Measurements from ENCODE around the gene GAS2L3.
A peak's percentile ranks its signal among the peaks of the same experiment; 100 is the strongest.
"Not testable (repeated sequence)": the region's sequence is repeated elsewhere in the genome, so short reads cannot be mapped to it uniquely, and the experiment has no call there.

GAS2L3 gene

DNA sequence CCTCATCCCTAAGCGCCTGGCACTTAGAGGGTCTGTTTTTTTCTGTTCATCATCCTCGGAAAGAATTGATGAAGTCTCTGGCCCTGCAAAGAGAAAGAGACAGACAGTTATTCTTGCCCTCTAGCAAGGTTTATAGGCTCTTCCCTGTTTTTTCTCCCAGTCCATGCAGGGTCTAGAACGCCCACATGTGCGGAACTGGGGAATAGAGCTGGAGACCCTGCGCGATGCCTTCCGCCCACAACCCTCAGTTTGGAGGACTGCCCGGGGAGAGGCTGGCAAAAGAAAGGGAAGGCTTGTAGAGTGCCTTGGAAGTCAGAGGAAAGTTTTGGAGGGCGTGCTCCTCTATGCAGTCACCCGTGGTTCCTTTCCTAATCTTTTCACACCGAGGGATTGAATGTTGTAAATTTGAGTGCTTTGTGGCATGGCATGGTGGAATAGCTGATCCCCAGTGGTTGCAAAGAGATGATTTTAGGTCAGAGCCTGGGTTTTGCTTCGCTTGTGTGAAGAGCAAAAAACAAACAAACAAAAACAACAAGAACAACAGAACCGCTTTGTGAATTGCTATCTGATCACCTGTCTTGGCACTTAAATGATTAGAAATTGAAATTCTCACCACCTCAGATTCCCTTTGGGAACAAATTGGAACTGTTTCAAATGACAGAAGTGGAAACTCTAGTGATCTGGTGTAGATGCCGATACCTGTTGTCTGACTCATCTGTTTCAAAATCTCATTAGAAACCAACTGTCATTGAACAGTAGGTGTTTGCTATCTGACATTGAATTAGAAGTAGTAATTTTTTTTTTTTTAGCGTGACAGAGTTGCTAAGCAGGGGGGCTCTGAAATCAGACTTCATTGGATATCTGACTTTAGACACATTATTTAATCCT is 947 bp downstream of the GAS2L3 start:
- H3K27me3 ChIP-seq (ENCODE audit: control insufficient read depth, insufficient read depth, low read length) = peaks cover 24% of the 10 kb centered on the region
- H3K27ac ChIP-seq (ENCODE audit: low read depth, low read length) = no peak overlapping the region
- H3K4me3 ChIP-seq (ENCODE audit: low read depth, low read length) = peak overlapping the region; percentile 87
- H3K36me3 ChIP-seq (ENCODE audit: control insufficient read depth, insufficient read depth, low read length) = no peaks in the 10 kb centered on the region
- no peak overlapping the region for H3K9ac ChIP-seq (ENCODE audit: low read depth, low read length)
- H3K4me1 ChIP-seq (ENCODE audit: control insufficient read depth, insufficient read depth, low read length) = peaks cover 14% of the 10 kb centered on the region
- H3K9me3 ChIP-seq (ENCODE audit: control insufficient read depth, insufficient read depth, low read length) = no peaks in the 10 kb centered on the region

DNA sequence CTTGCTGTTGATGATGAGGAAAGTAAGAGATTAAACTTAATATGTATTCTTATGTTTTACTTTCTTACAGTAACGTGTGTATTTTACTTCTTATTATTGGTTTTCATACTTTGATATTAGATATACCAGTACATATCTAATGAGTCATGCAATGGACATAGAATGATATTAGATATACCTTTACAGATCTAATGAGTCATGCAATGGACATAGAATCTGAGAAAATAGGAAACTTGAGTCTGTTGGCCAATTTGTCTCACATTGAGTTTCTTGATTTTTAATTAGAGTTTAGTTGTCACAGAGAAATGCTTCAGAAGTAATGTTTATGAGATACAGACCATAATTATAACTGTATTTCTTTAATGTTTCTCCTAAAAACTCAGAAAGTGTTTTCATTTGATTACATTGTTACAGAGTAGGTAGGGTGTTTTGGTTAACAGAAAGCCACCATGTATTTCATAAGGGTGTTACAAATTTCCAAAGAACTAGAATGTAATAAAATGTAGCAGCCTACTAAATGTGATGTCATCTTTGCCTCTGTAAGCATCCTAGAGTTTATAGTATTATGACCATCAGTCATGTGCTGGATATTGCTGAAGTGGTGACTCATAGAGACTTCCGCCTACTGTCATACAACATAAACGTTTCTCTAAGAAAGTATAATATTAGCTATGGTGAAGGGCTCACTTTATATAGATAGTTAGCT is 3.0 kb downstream of the GAS2L3 start:
- Histone ChIP-seq H3K9ac (ENCODE audit: low read depth, low read length) (no peak overlapping the region), H3K27me3 (ENCODE audit: control insufficient read depth, insufficient read depth, low read length) (peaks cover 24% of the 10 kb centered on the region), H3K4me3 (ENCODE audit: low read depth, low read length) (no peak overlapping the region), H3K36me3 (ENCODE audit: control insufficient read depth, insufficient read depth, low read length) (no peaks in the 10 kb centered on the region), H3K9me3 (ENCODE audit: control insufficient read depth, insufficient read depth, low read length) (no peaks in the 10 kb centered on the region), H3K27ac (ENCODE audit: low read depth, low read length) (no peak overlapping the region), H3K4me1 (ENCODE audit: control insufficient read depth, insufficient read depth, low read length) (peaks cover 14% of the 10 kb centered on the region)

- H3K4me1 ChIP-seq (ENCODE audit: control insufficient read depth, insufficient read depth, low read length) = peaks cover 9% of the 10 kb centered on the region; the same call in 1 of the 2 replicates
- no peak overlapping the region for H3K27ac ChIP-seq (ENCODE audit: low read depth, low read length)
- peaks cover 9% of the 10 kb centered on the region; the same call in 1 of the 2 replicates for H3K27me3 ChIP-seq (ENCODE audit: control insufficient read depth, insufficient read depth, low read length)
- H3K9me3 ChIP-seq (ENCODE audit: control insufficient read depth, insufficient read depth, low read length) = peaks cover 4% of the 10 kb centered on the region; the same call in 1 of the 2 replicates
- H3K36me3 ChIP-seq (ENCODE audit: control insufficient read depth, insufficient read depth, low read length) = no peaks in the 10 kb centered on the region
- no peak overlapping the region for H3K9ac ChIP-seq (ENCODE audit: low read depth, low read length)
- no peak overlapping the region for H3K4me3 ChIP-seq (ENCODE audit: low read depth, low read length)
Measured at GRCh38 chr12:100578923-100579322, 5.4 kb downstream of the GAS2L3 start.

DNA sequence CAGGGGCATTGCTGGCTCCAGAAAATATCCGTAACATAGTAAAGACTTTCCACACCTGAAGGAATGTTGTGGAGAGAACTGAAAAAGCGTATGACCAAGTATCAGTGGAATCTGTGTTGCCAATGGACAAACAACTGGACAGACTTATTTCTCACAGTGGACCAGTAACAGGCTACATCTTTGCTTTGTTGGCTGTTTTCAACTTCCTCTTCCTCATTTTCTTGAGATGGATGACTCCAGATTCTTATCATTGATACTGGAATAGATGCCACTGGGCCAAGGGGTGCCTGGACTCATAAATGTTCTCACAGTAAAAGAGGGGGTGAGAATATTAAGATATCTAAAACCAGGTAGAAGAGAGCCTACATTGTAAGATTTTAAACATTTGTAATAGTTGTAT is 6.4 kb downstream of the GAS2L3 start:
- H3K4me3 ChIP-seq (ENCODE audit: low read depth, low read length) = no peak overlapping the region
- H3K27ac ChIP-seq (ENCODE audit: low read depth, low read length) = no peak overlapping the region
- H3K9ac ChIP-seq (ENCODE audit: low read depth, low read length) = no peak overlapping the region
- H3K4me1 ChIP-seq (ENCODE audit: control insufficient read depth, insufficient read depth, low read length) = 0 out of 2 replicates have a peak, but pooled peaks cover 3% of the 10 kb centered on the region
- no peaks in the 10 kb centered on the region for H3K36me3 ChIP-seq (ENCODE audit: control insufficient read depth, insufficient read depth, low read length)
- H3K9me3 ChIP-seq (ENCODE audit: control insufficient read depth, insufficient read depth, low read length) = peaks cover 4% of the 10 kb centered on the region; the same call in 1 of the 2 replicates
- 0 out of 2 replicates have a peak, but pooled peaks cover 2% of the 10 kb centered on the region for H3K27me3 ChIP-seq (ENCODE audit: control insufficient read depth, insufficient read depth, low read length)

DNA sequence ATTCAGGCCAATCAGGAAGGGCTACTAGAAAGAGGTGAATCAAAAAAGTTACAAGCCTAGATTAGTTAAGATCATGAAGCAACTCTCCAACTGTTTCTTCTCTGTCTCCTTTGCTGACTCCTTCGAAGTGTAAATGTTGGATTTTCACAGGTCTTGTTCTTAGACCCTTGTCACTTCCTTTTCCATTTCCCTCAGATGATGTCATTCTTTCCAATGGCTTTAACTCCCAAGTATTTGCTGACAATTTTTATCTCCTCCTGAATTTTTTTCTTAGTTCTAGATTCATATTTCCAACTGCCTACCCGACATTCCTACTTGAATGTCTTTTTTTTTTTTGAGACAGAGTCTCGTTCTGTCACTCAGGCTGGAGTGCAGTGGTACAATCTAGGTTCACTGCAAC is 10.8 kb downstream of the GAS2L3 start:
- H3K4me1 ChIP-seq (ENCODE audit: control insufficient read depth, insufficient read depth, low read length) = no peaks in the 10 kb centered on the region
- H3K9me3 ChIP-seq (ENCODE audit: control insufficient read depth, insufficient read depth, low read length) = peaks cover 8% of the 10 kb centered on the region
- no peaks in the 10 kb centered on the region for H3K27me3 ChIP-seq (ENCODE audit: control insufficient read depth, insufficient read depth, low read length)
- H3K27ac ChIP-seq (ENCODE audit: low read depth, low read length) = no peak overlapping the region
- H3K4me3 ChIP-seq (ENCODE audit: low read depth, low read length) = no peak overlapping the region
- H3K9ac ChIP-seq (ENCODE audit: low read depth, low read length) = no peak overlapping the region
- H3K36me3 ChIP-seq (ENCODE audit: control insufficient read depth, insufficient read depth, low read length) = no peaks in the 10 kb centered on the region

DNA sequence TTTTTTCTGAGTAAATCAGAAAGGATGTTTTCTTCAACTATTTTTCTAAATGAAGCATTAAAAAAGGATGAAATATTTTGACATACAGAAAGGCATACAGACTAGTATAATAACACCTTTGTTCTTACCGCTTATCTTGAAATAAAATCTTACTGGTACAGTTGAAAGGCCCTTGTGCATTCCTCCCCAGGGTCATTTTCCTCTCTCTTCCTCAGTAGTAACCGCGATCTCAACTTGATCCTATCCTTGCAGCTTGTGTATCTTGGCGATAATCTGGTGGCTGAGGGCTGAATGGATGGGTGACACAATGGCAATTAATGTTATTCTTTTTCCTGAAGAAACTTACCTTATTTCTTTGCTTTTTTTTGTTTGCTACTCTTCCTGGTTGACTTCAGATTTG is 18.5 kb downstream of the GAS2L3 start:
- Histone ChIP-seq H3K36me3 (ENCODE audit: control insufficient read depth, insufficient read depth, low read length) (no peaks in the 10 kb centered on the region), H3K27ac (ENCODE audit: low read depth, low read length) (no peak overlapping the region), H3K9me3 (ENCODE audit: control insufficient read depth, insufficient read depth, low read length) (peaks cover 2% of the 10 kb centered on the region; the same call in 1 of the 2 replicates), H3K4me3 (ENCODE audit: low read depth, low read length) (no peak overlapping the region), H3K27me3 (ENCODE audit: control insufficient read depth, insufficient read depth, low read length) (no peaks in the 10 kb centered on the region), H3K9ac (ENCODE audit: low read depth, low read length) (no peak overlapping the region), H3K4me1 (ENCODE audit: control insufficient read depth, insufficient read depth, low read length) (0 out of 2 replicates have a peak, but pooled peaks cover 2% of the 10 kb centered on the region)

DNA sequence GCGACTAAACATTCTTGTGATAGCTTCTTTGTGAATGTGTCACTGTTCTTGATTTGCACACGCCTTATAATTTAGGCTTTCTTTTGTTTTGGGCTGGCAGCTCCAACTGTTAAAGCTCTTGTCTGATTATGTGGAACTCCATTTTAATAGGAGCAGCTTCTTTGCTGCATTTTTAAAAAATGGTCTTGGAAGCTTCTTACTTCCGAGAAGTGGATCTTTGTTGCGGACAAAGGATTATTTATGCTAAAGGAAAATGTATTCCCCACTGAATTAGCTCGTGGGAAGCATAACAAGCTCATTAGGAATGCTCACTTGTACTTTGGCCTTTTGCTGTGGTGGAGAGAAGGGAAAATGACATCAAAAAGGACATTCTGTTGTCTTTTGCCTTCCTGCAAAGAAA is 20.0 kb downstream of the GAS2L3 start:
- Histone ChIP-seq H3K36me3 (ENCODE audit: control insufficient read depth, insufficient read depth, low read length) (no peaks in the 10 kb centered on the region), H3K4me3 (ENCODE audit: low read depth, low read length) (no peak overlapping the region), H3K4me1 (ENCODE audit: control insufficient read depth, insufficient read depth, low read length) (0 out of 2 replicates have a peak, but pooled peaks cover 2% of the 10 kb centered on the region), H3K9me3 (ENCODE audit: control insufficient read depth, insufficient read depth, low read length) (no peaks in the 10 kb centered on the region), H3K9ac (ENCODE audit: low read depth, low read length) (no peak overlapping the region), H3K27me3 (ENCODE audit: control insufficient read depth, insufficient read depth, low read length) (no peaks in the 10 kb centered on the region), H3K27ac (ENCODE audit: low read depth, low read length) (no peak overlapping the region)

DNA sequence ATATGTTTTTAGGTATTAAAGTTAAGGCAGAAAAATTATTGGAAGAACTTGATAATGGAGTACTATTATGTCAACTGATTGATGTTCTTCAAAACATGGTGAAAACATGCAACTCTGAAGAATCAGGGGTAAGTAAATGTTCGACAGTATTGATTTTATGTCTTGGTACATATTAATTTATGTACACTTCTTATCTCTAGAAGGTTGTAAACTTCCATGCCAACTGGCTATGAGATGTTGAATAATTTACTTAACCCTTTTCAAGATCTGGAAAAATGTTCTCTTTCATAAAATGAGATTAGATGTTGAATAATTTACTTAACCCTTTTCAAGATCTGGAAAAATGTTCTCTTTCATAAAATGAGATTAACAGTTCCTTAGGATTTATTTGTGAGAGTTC is 28.1 kb downstream of the GAS2L3 start:
- Histone ChIP-seq H3K4me3 (ENCODE audit: low read depth, low read length) (no peak overlapping the region), H3K9me3 (ENCODE audit: control insufficient read depth, insufficient read depth, low read length) (no peaks in the 10 kb centered on the region), H3K9ac (ENCODE audit: low read depth, low read length) (no peak overlapping the region), H3K27me3 (ENCODE audit: control insufficient read depth, insufficient read depth, low read length) (no peaks in the 10 kb centered on the region), H3K27ac (ENCODE audit: low read depth, low read length) (no peak overlapping the region), H3K36me3 (ENCODE audit: control insufficient read depth, insufficient read depth, low read length) (peaks cover 5% of the 10 kb centered on the region; the same call in 1 of the 2 replicates), H3K4me1 (ENCODE audit: control insufficient read depth, insufficient read depth, low read length) (no peaks in the 10 kb centered on the region)

GRCh38 chr12:100602997-100603396 is 29.5 kb downstream of the GAS2L3 start:
- H3K4me1 ChIP-seq (ENCODE audit: control insufficient read depth, insufficient read depth, low read length); H3K9ac ChIP-seq (ENCODE audit: low read depth, low read length); H3K27me3 ChIP-seq (ENCODE audit: control insufficient read depth, insufficient read depth, low read length); H3K9me3 ChIP-seq (ENCODE audit: control insufficient read depth, insufficient read depth, low read length); H3K4me3 ChIP-seq (ENCODE audit: low read depth, low read length); H3K36me3 ChIP-seq (ENCODE audit: control insufficient read depth, insufficient read depth, low read length); H3K27ac ChIP-seq (ENCODE audit: low read depth, low read length): not testable (repeated sequence)

DNA sequence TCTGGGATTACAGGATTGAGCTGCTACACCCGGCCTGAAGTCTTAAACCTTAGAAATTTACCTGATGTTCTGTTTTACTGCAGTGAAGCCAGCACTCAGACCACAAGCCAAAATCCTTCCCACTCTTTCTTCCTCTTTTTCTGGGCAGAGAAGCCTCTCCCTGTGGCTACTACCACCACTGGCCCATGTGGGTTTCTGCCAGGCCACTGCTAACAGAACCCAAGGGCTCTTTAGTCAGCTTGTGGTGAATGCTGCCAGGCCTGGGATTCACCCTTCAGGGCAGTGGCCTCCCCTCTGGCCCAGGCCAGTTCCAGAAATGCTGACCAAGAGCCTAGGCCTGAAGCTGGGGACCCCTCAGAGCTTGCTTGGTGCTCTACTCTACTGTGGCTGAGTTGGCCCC is 35.3 kb downstream of the GAS2L3 start:
- Histone ChIP-seq H3K36me3 (ENCODE audit: control insufficient read depth, insufficient read depth, low read length) (0 out of 2 replicates have a peak, but pooled peaks cover 3% of the 10 kb centered on the region), H3K4me1 (ENCODE audit: control insufficient read depth, insufficient read depth, low read length) (no peaks in the 10 kb centered on the region), H3K27ac (ENCODE audit: low read depth, low read length) (no peak overlapping the region), H3K27me3 (ENCODE audit: control insufficient read depth, insufficient read depth, low read length) (no peaks in the 10 kb centered on the region), H3K4me3 (ENCODE audit: low read depth, low read length) (no peak overlapping the region), H3K9me3 (ENCODE audit: control insufficient read depth, insufficient read depth, low read length) (no peaks in the 10 kb centered on the region), H3K9ac (ENCODE audit: low read depth, low read length) (no peak overlapping the region)

All from HUES48 (cell line).